Measurements from ENCODE around the gene CELF5.
"Not testable (repeated sequence)": the region's sequence is repeated elsewhere in the genome, so short reads cannot be mapped to it uniquely, and the experiment has no call there.

CELF5 gene

DNA sequence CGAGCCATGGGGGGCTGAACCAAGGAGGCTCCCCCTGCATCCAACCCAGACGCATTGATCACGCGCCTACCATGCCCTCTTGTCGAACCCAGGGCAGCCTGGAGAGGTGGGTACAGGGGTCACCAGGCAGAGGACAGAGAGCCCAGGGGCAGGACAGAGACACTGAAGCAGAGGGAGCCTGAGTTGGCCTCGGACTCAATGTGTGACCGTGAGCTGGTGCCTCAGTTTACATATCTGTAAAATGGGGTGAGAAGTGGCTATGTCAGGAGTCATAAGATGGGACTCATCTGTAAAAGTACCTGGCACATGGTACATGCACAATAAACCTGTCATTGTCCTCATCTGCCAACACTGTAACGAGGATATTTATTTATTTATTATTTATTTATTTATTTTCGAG, 117.8 kb downstream of the CELF5 start:
- no peak for DNase-seq (ENCODE audit: low read depth in 2 of 3, low spot score in 1 of 3)

DNA sequence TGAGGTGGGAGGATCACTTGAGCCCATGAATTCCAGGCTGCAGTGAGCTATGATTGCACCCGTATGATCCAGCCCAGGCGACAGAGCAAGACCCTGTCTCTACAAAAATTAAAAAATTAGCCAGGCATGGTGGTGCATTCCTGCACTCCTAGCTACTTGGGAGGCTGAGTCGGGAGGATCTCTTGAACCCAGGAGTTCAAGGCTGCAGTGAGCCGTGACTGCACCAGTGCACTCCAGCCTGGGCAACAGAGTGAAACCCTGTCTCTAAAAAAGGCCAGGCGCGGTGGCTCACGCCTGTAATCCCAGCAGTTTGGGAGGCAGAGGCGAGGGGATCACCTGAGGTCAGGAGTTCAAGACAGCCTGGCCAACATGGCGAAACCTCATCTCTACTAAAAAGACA, 118.5 kb downstream of the CELF5 start:
- not testable (repeated sequence) for DNase-seq (ENCODE audit: low read depth in 2 of 3, low spot score in 1 of 3)

DNA sequence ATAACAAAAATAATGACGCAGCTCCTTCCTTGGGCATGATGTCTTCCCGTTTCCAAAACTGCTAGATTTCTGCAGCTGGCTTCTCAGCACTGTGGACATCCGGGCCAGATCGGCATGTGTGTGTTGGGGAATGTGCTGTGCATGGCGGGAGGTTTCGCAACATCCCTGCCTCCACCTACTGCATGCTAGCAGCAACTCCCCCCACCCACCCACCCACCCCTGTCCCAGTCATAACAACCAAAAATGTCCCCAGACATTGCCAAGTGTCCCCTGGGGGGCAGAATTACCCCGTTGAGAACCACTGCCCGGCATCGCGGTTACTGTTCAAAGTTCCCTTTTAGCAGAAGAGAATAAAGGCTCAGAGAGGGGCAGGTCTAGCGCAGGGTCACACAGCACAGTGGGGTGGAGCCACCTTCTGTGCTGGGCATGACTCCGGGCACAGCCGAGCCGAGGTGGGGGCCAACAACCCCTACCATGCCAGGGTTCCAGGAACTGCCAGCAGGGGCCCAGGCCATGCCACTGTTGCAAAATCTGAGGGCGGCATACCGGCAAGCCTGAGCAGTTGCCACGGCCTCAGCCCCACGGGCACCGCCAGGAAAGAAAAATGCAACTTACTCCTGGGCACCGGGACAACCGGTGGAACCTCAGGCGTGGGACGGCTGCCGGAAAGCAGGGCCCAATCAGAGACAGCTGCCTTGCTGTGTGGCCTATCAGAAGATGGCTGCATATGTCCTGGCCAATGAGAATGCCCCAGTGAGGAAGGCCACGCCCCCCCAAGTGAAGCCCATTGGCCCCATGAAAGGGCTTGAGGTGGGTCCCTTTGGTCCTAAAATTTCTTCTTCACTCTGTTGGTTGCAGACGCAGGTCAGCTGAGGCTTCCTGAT, 119.4 kb downstream of the CELF5 start:
- peak in 1 of 3 donors; percentile 42 for DNase-seq (ENCODE audit: low read depth in 2 of 3, low spot score in 1 of 3)

- no peak for DNase-seq (ENCODE audit: low read depth in 2 of 3, low spot score in 1 of 3)
Observed at GRCh38 chr19:3344608-3345598, 120.4 kb downstream of the CELF5 start.

DNA sequence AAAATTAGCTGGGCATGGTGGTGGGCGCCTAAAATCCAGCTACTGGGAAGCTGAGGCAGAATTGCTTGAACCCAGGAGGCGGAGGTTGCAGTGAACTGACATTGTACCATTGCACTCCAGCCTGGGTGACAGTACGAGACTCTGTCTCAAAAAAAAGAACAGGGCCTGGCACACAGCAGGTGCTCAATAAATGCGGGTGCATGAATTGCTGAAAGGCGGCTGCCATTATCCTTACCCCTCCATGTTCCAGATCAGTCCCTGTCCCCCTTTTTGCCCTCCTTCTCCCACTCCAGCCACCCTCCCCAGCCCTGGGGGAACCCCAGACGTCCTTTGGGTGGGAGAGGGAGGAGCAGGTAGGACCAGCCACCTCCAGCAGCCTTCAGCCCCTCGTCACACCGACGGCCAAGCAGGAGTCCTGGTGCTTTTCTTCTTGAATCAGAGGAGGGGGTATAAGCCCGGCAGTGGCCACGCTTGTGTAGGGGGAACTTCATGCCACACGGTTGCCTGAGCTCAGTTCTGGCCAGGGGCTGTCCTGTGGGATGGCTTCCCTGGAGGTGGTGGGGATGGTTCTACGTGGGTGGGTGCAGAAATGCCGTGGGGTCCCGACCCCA, 121.5 kb downstream of the CELF5 start:
- no peak for DNase-seq (ENCODE audit: low read depth in 2 of 3, low spot score in 1 of 3)
